ENCODE measurements around the gene TFG. TPM values are rescaled to one million over a fixed set of nuclear protein-coding genes. Genes with fewer than 3 reads are reported as not detected.

Gene TFG
- total RNA-seq, 3 donors from 2014 or later (not counting 1 experiment from before 2014, with no cell fraction given): 47.6 to 52.8 (median 50.0) TPM

DNA sequence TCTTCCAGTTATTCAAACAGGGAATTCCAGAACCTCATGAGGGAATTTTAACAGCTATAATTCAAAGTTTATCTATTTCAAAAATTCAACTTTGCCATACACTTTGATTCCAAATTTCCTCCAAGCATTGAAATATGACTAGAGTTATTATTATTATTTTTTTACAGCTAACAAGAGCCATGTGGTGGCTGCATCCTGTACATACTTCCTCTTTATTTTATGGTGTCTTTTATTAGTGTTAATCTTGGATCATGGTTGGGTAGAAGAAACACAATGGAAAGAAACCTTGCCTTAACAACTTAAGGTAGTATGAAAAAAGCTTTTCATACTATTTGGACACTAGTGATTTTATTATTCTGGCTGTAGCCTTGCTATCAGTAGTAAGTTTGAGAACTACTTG is 52.7 kb downstream of the TFG start:
- Histone ChIP-seq H3K4me1 (ENCODE audit: control insufficient read depth, insufficient read depth, low read length) (no peaks in the 10 kb centered on the region), H3K36me3 (ENCODE audit: control insufficient read depth, insufficient read depth, low read length) (no peaks in the 10 kb centered on the region), H3K4me3 (ENCODE audit: low read length) (no peak overlapping the region), H3K9me3 (ENCODE audit: control insufficient read depth, insufficient read depth, low read length) (no peaks in the 10 kb centered on the region), H3K27ac (ENCODE audit: low read length) (no peak overlapping the region), H3K27me3 (ENCODE audit: control insufficient read depth, insufficient read depth, low read length) (no peaks in the 10 kb centered on the region)
- intact Hi-C loops (cut with micrococcal nuclease): no loop called here
- Mint-ChIP-seq H3K27me3 (ENCODE audit: low read depth in 2 of 2) (no peaks in the 10 kb centered on the region), H3K36me3 (no peaks in the 10 kb centered on the region), H3K27ac (no peak overlapping the region), H3K9me3 (no peaks in the 10 kb centered on the region), H3K4me3 (no peak overlapping the region), H3K4me1 (no peaks in the 10 kb centered on the region)
- DNase-seq (no peak), ATAC-seq (no peak)
- TF ChIP-seq, protein P1, sequence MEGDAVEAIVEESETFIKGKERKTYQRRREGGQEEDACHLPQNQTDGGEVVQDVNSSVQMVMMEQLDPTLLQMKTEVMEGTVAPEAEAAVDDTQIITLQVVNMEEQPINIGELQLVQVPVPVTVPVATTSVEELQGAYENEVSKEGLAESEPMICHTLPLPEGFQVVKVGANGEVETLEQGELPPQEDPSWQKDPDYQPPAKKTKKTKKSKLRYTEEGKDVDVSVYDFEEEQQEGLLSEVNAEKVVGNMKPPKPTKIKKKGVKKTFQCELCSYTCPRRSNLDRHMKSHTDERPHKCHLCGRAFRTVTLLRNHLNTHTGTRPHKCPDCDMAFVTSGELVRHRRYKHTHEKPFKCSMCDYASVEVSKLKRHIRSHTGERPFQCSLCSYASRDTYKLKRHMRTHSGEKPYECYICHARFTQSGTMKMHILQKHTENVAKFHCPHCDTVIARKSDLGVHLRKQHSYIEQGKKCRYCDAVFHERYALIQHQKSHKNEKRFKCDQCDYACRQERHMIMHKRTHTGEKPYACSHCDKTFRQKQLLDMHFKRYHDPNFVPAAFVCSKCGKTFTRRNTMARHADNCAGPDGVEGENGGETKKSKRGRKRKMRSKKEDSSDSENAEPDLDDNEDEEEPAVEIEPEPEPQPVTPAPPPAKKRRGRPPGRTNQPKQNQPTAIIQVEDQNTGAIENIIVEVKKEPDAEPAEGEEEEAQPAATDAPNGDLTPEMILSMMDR (IDR thresholded peaks at IDR 0.05): no peak

DNA sequence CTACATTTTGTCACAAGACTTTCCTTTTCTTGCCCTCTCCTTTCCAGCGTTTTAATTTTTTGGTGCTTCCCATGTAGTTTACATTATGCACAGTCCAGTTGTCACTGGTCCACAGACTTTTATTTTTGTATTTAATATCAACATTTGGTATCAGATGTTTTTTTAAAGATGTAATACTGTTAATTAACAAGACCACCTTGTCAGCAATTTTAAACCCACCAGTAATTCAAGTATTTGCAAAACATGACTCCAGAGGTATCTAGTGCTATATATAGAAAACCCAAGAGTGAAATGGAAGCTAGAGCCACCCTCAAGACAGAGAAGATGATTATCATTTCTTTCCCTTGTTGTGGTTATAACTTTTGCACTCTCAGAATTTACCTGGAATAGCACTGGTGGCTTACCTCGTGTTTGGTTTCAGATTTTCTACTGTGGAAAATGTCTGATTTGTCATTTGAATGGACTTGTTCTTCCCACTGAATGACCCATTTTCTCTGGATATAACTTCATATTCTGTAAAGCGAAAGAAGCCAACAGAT is 56.2 kb downstream of the TFG start:
- no peaks in the 10 kb centered on the region for H3K36me3 Mint-ChIP-seq
- no peak overlapping the region for H3K27ac Mint-ChIP-seq
- H3K9me3 ChIP-seq (ENCODE audit: control insufficient read depth, insufficient read depth, low read length): no peaks in the 10 kb centered on the region
- H3K4me1 ChIP-seq (ENCODE audit: control insufficient read depth, insufficient read depth, low read length): no peaks in the 10 kb centered on the region
- DNase-seq (no peak), ATAC-seq (no peak)
- peaks cover 0 to 8% of the 10 kb centered on the region in 2 donors for H3K27me3 Mint-ChIP-seq (ENCODE audit: low read depth in 2 of 2)
- no peaks in the 10 kb centered on the region for H3K36me3 ChIP-seq (ENCODE audit: control insufficient read depth, insufficient read depth, low read length)
- H3K27me3 ChIP-seq (ENCODE audit: control insufficient read depth, insufficient read depth, low read length): no peaks in the 10 kb centered on the region
- intact Hi-C loops (cut with micrococcal nuclease): no loop called here
- WGBS (ENCODE audit: insufficient coverage): 50% methylated on average over 2 of the region's 3 CpGs
- H3K4me3 ChIP-seq (ENCODE audit: low read length): no peak overlapping the region
- TF ChIP-seq, protein P1 (IDR thresholded peaks at IDR 0.05): no peak
- H3K4me1 Mint-ChIP-seq: no peaks in the 10 kb centered on the region
- H3K27ac ChIP-seq (ENCODE audit: low read length): no peak overlapping the region
- H3K9me3 Mint-ChIP-seq: no peaks in the 10 kb centered on the region
- no peak overlapping the region for H3K4me3 Mint-ChIP-seq

DNA sequence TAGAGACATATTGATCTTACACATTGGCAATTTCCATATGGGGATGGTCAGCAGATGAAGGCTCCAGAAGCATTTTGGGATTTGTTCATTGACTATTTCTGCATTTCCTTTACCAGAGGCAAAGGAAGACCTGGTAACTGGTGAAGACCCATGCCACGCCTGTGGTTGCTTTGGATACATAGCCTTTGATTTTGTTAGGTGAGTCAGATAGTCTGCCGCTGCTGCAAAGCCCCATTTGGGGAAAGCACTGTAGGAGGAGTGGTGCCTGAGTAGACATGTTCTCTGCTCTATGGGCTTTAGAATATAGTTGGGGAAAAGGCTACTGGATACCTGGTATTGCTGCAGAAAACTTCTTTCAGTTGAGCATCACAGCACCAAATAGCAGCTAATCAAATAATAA is 56.8 kb downstream of the TFG start:
- no peak overlapping the region for H3K27ac Mint-ChIP-seq
- H3K36me3 Mint-ChIP-seq: no peaks in the 10 kb centered on the region
- TF ChIP-seq, protein P1 (IDR thresholded peaks at IDR 0.05): no peak
- H3K4me1 Mint-ChIP-seq: no peaks in the 10 kb centered on the region
- no peaks in the 10 kb centered on the region for H3K36me3 ChIP-seq (ENCODE audit: control insufficient read depth, insufficient read depth, low read length)
- H3K9me3 ChIP-seq (ENCODE audit: control insufficient read depth, insufficient read depth, low read length): no peaks in the 10 kb centered on the region
- ATAC-seq: no peak
- no peak overlapping the region for H3K4me3 Mint-ChIP-seq
- intact Hi-C loops (cut with micrococcal nuclease): no loop called here
- H3K27ac ChIP-seq (ENCODE audit: low read length): no peak overlapping the region
- WGBS (ENCODE audit: insufficient coverage): 64% methylated on average over 2 of the region's 2 CpGs
- H3K4me3 ChIP-seq (ENCODE audit: low read length): no peak overlapping the region
- no peaks in the 10 kb centered on the region for H3K9me3 Mint-ChIP-seq
- DNase-seq: no peak
- no peaks in the 10 kb centered on the region for H3K4me1 ChIP-seq (ENCODE audit: control insufficient read depth, insufficient read depth, low read length)
- peaks cover 0 to 8% of the 10 kb centered on the region in 2 donors for H3K27me3 Mint-ChIP-seq (ENCODE audit: low read depth in 2 of 2)
- H3K27me3 ChIP-seq (ENCODE audit: control insufficient read depth, insufficient read depth, low read length): no peaks in the 10 kb centered on the region

DNA sequence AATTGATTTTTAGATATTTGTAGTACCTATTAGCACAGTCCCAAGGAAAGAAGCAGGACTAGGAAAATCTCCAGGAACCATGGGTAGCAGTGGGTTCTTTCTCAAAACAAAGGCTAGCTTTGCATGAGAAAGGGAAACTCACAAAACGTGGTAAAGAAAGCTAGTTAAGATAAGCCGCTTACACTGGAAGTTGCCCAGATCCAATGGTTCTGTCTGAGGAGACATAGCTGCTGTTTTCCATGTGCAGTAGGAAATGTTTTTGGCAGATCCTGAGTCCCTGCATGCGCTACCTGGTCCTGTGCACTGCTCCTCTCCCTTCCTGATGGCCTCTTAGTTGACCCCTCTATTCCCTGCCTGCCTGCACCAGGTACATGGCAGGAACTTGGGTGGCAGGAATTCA is 60.4 kb downstream of the TFG start:
- Histone ChIP-seq H3K36me3 (ENCODE audit: control insufficient read depth, insufficient read depth, low read length) (no peaks in the 10 kb centered on the region), H3K27ac (ENCODE audit: low read length) (no peak overlapping the region), H3K27me3 (ENCODE audit: control insufficient read depth, insufficient read depth, low read length) (no peaks in the 10 kb centered on the region), H3K9me3 (ENCODE audit: control insufficient read depth, insufficient read depth, low read length) (no peaks in the 10 kb centered on the region), H3K4me1 (ENCODE audit: control insufficient read depth, insufficient read depth, low read length) (no peaks in the 10 kb centered on the region), H3K4me3 (ENCODE audit: low read length) (no peak overlapping the region)
- 93% methylated on average over 3 of the region's 3 CpGs for WGBS (ENCODE audit: insufficient coverage)
- Mint-ChIP-seq H3K36me3 (no peaks in the 10 kb centered on the region), H3K27me3 (ENCODE audit: low read depth in 2 of 2) (peaks cover 0 to 8% of the 10 kb centered on the region in 2 donors), H3K27ac (no peak overlapping the region), H3K4me1 (no peaks in the 10 kb centered on the region), H3K4me3 (no peak overlapping the region), H3K9me3 (no peaks in the 10 kb centered on the region)
- TF ChIP-seq, protein P1 (IDR thresholded peaks at IDR 0.05): no peak
- ATAC-seq (no peak), DNase-seq (no peak)
- intact Hi-C loops (cut with micrococcal nuclease): no loop called here
